GM12891 (cell line): ENCODE results near the gene MAF.

ENCODE experiments used
- PAX5 ChIP-seq: IDR thresholded peaks from 2 replicates; pipeline ENCODE4 v1.6.1; 2011; ENCODE audit warnings: low read length, moderate library complexity, mild to moderate bottlenecking; ENCODE audit not compliant: insufficient read depth, severe bottlenecking
- POLR2A ChIP-seq: IDR thresholded peaks from 2 replicates; pipeline ENCODE4 v1.6.1; 2011; ENCODE audit warnings: low read depth, low read length, control low read depth
- POLR2AphosphoS5 ChIP-seq: IDR thresholded peaks from 2 replicates; pipeline ENCODE4 v1.6.1; 2011; ENCODE audit warnings: low read depth, low read length, control low read depth
- POU2F2 ChIP-seq: IDR thresholded peaks from 2 replicates; pipeline ENCODE4 v1.6.1; 2011; ENCODE audit warnings: low read depth, mild to moderate bottlenecking, control low read depth, low read length, moderate library complexity
- TAF1 ChIP-seq: IDR thresholded peaks from 2 replicates; pipeline ENCODE4 v1.6.1; 2011; ENCODE audit warnings: low read depth, low read length, control low read depth

DNA sequence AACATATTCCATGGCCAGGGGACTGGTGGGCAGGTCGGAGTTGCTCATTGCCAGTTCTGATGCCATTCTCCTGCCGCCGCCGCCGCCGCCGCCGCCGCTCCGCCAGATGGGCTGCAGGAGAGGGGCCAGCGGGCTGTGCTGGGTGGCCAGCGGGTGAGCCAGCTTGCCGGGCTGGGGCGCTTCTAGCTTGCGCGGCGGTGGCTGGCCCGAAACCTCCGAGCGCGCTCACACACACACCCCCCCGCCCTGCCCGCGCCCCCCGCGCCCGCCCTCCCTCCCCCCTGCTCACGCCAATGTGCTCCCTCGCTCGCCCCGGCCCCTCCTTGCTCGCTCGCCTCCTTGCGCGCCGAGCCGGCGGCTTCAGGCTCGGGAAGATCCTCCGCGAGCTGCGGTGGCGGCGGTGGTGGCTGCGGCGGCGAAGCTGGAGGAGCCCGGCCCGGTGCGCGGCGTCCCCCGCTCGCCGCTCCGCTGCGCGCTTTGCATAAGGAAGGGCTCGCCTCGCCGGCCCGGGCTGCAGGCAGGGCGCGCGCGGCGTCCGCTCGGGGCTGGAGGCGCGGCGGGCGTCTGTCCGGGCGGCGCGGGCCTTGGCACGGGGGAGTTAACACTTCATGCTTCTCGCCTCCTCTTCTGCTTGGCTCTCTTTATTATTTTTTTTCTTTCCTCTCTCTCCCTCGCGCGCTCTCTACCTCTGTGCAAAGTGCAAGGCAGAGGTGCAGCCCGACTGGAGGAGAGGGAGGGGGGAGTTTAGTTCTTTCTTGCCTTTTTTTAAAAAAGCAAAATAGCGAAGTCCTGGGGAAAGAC lies 500 bp downstream of the MAF start:
- TF ChIP-seq PAX5 (no peak), POLR2AphosphoS5 (no peak), POU2F2 (no peak), POLR2A (no peak), TAF1 (no peak)
